Globus pallidus (tissue), 1 donor: ENCODE results near the gene CTU2.

ENCODE experiments used
- DNase-seq: peaks from one replicate; pipeline ENCODE4 v3.0.0-alpha.2; 2015; ENCODE audit warnings: low spot score

CTU2 gene

GRCh38 chr16:88714420-88715302, 8.4 kb downstream of the CTU2 start:
- DNase-seq: no peak

- no peak for DNase-seq
Measured at GRCh38 chr16:88715312-88716190, 9.2 kb downstream of the CTU2 start.

GRCh38 chr16:88716201-88716600, 9.9 kb downstream of the CTU2 start:
- DNase-seq: no peak

GRCh38 chr16:88716601-88717001, 10.3 kb downstream of the CTU2 start:
- DNase-seq: no peak

GRCh38 chr16:88718178-88718577, 11.9 kb downstream of the CTU2 start:
- no peak for DNase-seq

GRCh38 chr16:88719267-88719932, 13.1 kb downstream of the CTU2 start:
- peak; percentile 90 for DNase-seq

- no peak for DNase-seq
Measured at GRCh38 chr16:88719933-88720296, 13.6 kb downstream of the CTU2 start.

GRCh38 chr16:88720396-88720970, 14.2 kb downstream of the CTU2 start:
- no peak for DNase-seq

GRCh38 chr16:88721236-88721635, 14.9 kb downstream of the CTU2 start:
- no peak for DNase-seq

- no peak for DNase-seq
Measured at GRCh38 chr16:88721815-88722755, 15.8 kb downstream of the CTU2 start.

GRCh38 chr16:88722784-88723506, 16.6 kb downstream of the CTU2 start:
- no peak for DNase-seq

GRCh38 chr16:88723507-88723887, 17.2 kb downstream of the CTU2 start:
- no peak for DNase-seq

- no peak for DNase-seq
Measured at GRCh38 chr16:88723911-88724310, 17.6 kb downstream of the CTU2 start.

- no peak for DNase-seq
Measured at GRCh38 chr16:88724855-88725555, 18.7 kb downstream of the CTU2 start.

- no peak for DNase-seq
Measured at GRCh38 chr16:88725609-88726407, 19.5 kb downstream of the CTU2 start.

GRCh38 chr16:88726408-88726749, 20.1 kb downstream of the CTU2 start:
- DNase-seq: no peak

- no peak for DNase-seq
Measured at GRCh38 chr16:88726981-88727380, 20.7 kb downstream of the CTU2 start.

- DNase-seq: no peak
Measured at GRCh38 chr16:88727871-88728270, 21.6 kb downstream of the CTU2 start.
